HCT116 (cell line): ENCODE results near the gene CELF1. TPM values are rescaled to one million over a fixed set of nuclear protein-coding genes. Genes with fewer than 3 reads are reported as not detected.

Experiments used
- ATAC-seq: fragments of 200-7000 bp; cut with Tn5 transposase; 2 replicates; pipeline ENCODE4 v1.9.1; 2020; ENCODE audit warnings: mild to moderate bottlenecking, moderate library complexity
- BruUV-seq: library from RNA; stranded (reverse); fragments of 400-500 nt; replicated peaks from 2 replicates; lab custom pipeline; 2021; lab: Mats Ljungman, UMichigan
- CTCF ChIA-PET: fragments of 300-600 bp; sonication (Branson Sonifier 250); formaldehyde crosslinking; loops from one replicate; lab custom pipeline; 2021; ENCODE audit warnings: antibody characterized with exemption; lab: Charles Lee
- POLR2A ChIA-PET: fragments of 300-600, 350-600 bp; sonication (Branson Sonifier 250); formaldehyde crosslinking; loops from one replicate; lab custom pipeline; 2021; ENCODE audit warnings: antibody characterized with exemption; lab: Charles Lee
- RAD21 ChIA-PET, 2 experiments: fragments of 300-600 bp; sonication (Branson Sonifier 250); formaldehyde crosslinking; loops; one replicate each; lab custom pipeline; 2023; ENCODE audit warnings: low total read pairs in 2 of 2; ENCODE audit not compliant: uncharacterized antibody in 2 of 2, unreplicated experiment in 2 of 2, low non-redundant PET in 1 of 2; lab: Charles Lee
- DNase-seq: peaks from one replicate; pipeline ENCODE4 v3.0.0-alpha.2; 2010; ENCODE audit warnings: low read depth, low spot score
- H2AFZ ChIP-seq: fragments of 200-600 bp; shearing (Covaris generic), sonication (generic); 2 replicates; pipeline ENCODE4 v1.6.1; 2017; ENCODE audit warnings: low read depth, mixed run types, mixed read lengths, antibody characterized with exemption, low read length; ENCODE audit not compliant: poor library complexity, severe bottlenecking
- H3K27ac ChIP-seq: 2 replicates; pipeline ENCODE4 v1.5.1; 2012; ENCODE audit warnings: low read depth, low read length
- H3K27me3 ChIP-seq: fragments of 200-600 bp; sonication (generic); 2 replicates; pipeline ENCODE4 v1.6.1; 2016; ENCODE audit warnings: mixed run types, low read length, mixed read lengths; ENCODE audit not compliant: insufficient read depth
- H3K36me3 ChIP-seq, 2 experiments: fragments of 200-500 bp in 1 of 2; fragments of 200-600 bp in 1 of 2; sonication (Bioruptor generic) in 1 of 2; sonication (generic) in 1 of 2; 2 replicates each; pipeline versions ENCODE4 v1.5.1 to v1.6.1; 2014 to 2016; ENCODE audit warnings: low read length in 2 of 2, inconsistent platforms in 1 of 2, mixed read lengths in 1 of 2, mixed run types in 1 of 2; ENCODE audit not compliant: insufficient read depth in 2 of 2, control insufficient read depth in 1 of 2
- H3K4me1 ChIP-seq, 2 experiments: fragments of 200-600 bp in 1 of 2; sonication (generic) in 1 of 2; 2 replicates each; pipeline versions ENCODE4 v1.5.1 to v1.6.1; 2012 to 2017; ENCODE audit warnings: low read length in 2 of 2, inconsistent platforms in 1 of 2, mild to moderate bottlenecking in 1 of 2, mixed read lengths in 1 of 2, mixed run types in 1 of 2, moderate library complexity in 1 of 2; ENCODE audit not compliant: insufficient read depth in 2 of 2, control insufficient read depth in 1 of 2
- H3K4me2 ChIP-seq: fragments of 200-600 bp; sonication (generic); 2 replicates; pipeline ENCODE4 v1.6.1; 2017; ENCODE audit warnings: mixed run types, low read length, mixed read lengths
- H3K4me3 ChIP-seq, 2 experiments: fragments of 200-600 bp in 1 of 2; sonication (generic) in 1 of 2; replicated peaks in 1 of 2; 2 replicates each; pipeline ENCODE4 v1.5.1; 2011 to 2016; ENCODE audit warnings: low read length in 2 of 2, control low read depth in 1 of 2, low read depth in 1 of 2, mild to moderate bottlenecking in 1 of 2, mixed read lengths in 1 of 2, mixed run types in 1 of 2
- H3K79me2 ChIP-seq: fragments of 200-600 bp; sonication (generic); 2 replicates; pipeline ENCODE4 v1.6.1; 2017; ENCODE audit warnings: mild to moderate bottlenecking, mixed run types, low read length, moderate library complexity, mixed read lengths; ENCODE audit not compliant: insufficient read depth
- H3K9ac ChIP-seq: fragments of 200-600 bp; sonication (generic); 2 replicates; pipeline ENCODE4 v1.6.1; 2016; ENCODE audit warnings: low read length, mixed read lengths
- H3K9me2 ChIP-seq: fragments of 200-600 bp; sonication (generic), shearing (Covaris generic); 2 replicates; pipeline ENCODE4 v1.6.1; 2017; ENCODE audit warnings: mixed run types, mild to moderate bottlenecking, moderate library complexity; ENCODE audit not compliant: insufficient read depth
- H3K9me3 ChIP-seq, 2 experiments: fragments of 200-500 bp in 1 of 2; fragments of 200-600 bp in 1 of 2; sonication (Bioruptor generic) in 1 of 2; sonication (generic) in 1 of 2; 2 replicates each; pipeline ENCODE4 v1.6.1; 2014 to 2017; ENCODE audit warnings: low read length in 2 of 2, mixed read lengths in 2 of 2, inconsistent platforms in 1 of 2, low read depth in 1 of 2, mild to moderate bottlenecking in 1 of 2, mixed run types in 1 of 2, moderate library complexity in 1 of 2; ENCODE audit not compliant: control insufficient read depth in 1 of 2, insufficient read depth in 1 of 2
- H4K20me1 ChIP-seq: fragments of 200-600 bp; sonication (generic), shearing (Covaris generic); 2 replicates; pipeline ENCODE4 v1.6.1; 2017; ENCODE audit warnings: mixed run types, mild to moderate bottlenecking, moderate library complexity; ENCODE audit not compliant: insufficient read depth
- CTCF ChIP-seq, 3 experiments: fragments of 200-600 bp in 1 of 3; sonication (generic) in 1 of 3; IDR thresholded peaks in 2 of 3; conservative IDR thresholded peaks in 1 of 3; 2 replicates each; pipeline ENCODE4 v1.5.1; 2012 to 2017; ENCODE audit warnings: low read depth in 2 of 3, low read length in 2 of 3, antibody characterized with exemption in 1 of 3, borderline replicate concordance in 1 of 3, control low read depth in 1 of 3, mild to moderate bottlenecking in 1 of 3, mixed read lengths in 1 of 3, mixed run types in 1 of 3, moderate library complexity in 1 of 3; ENCODE audit not compliant: insufficient read depth in 1 of 3
- EGR1 ChIP-seq: IDR thresholded peaks from 2 replicates; pipeline ENCODE4 v1.6.1; 2012; ENCODE audit warnings: low read depth
- ELF1 ChIP-seq: IDR thresholded peaks from 2 replicates; pipeline ENCODE4 v1.6.1; 2012; ENCODE audit warnings: low read depth, borderline replicate concordance
- EZH2 ChIP-seq: fragments of 200-600 bp; sonication (generic); IDR thresholded peaks from 2 replicates; pipeline ENCODE4 v1.6.1; 2017; ENCODE audit warnings: antibody characterized with exemption, mixed run types
- FOSL1 ChIP-seq: IDR thresholded peaks from 2 replicates; pipeline ENCODE4 v1.6.1; 2012; ENCODE audit warnings: low read depth
- JUND ChIP-seq: IDR thresholded peaks from 2 replicates; pipeline ENCODE4 v1.6.1; 2012
- MAX ChIP-seq: IDR thresholded peaks from 2 replicates; pipeline ENCODE4 v1.6.1; 2012
- POLR2A ChIP-seq: IDR thresholded peaks from 2 replicates; pipeline ENCODE4 v1.7.0; 2011; ENCODE audit warnings: borderline replicate concordance; ENCODE audit not compliant: insufficient read depth, insufficient read length; ENCODE audit errors: extremely low read depth
- POLR2AphosphoS5 ChIP-seq: IDR thresholded peaks from 2 replicates; pipeline ENCODE4 v1.6.1; 2011; ENCODE audit warnings: mild to moderate bottlenecking, low read depth, low read length, moderate library complexity
- RAD21 ChIP-seq: IDR thresholded peaks from 2 replicates; pipeline ENCODE4 v1.6.1; 2012; ENCODE audit warnings: low read depth, mild to moderate bottlenecking
- REST ChIP-seq: IDR thresholded peaks from 2 replicates; pipeline ENCODE4 v1.6.1; 2012; ENCODE audit warnings: low read depth
- SIN3A ChIP-seq: IDR thresholded peaks from 2 replicates; pipeline ENCODE4 v1.6.1; 2012; ENCODE audit warnings: low read depth
- TCF7L2 ChIP-seq: IDR thresholded peaks from 2 replicates; pipeline ENCODE4 v1.7.0; 2011; ENCODE audit warnings: borderline replicate concordance, inconsistent platforms; ENCODE audit not compliant: insufficient read depth, insufficient read length; ENCODE audit errors: extremely low read depth
- ZFX ChIP-seq: fragments of 450-650 bp; IDR thresholded peaks from 2 replicates; pipeline ENCODE4 v1.6.1; 2017
- ZNF274 ChIP-seq: fragments of 200-500 bp; sonication (Bioruptor generic); IDR thresholded peaks from 2 replicates; pipeline ENCODE4 v1.6.1; 2014; ENCODE audit warnings: mild to moderate bottlenecking, low read depth, low read length, inconsistent platforms
- intact Hi-C: fragments of 100-400 bp; cut with micrococcal nuclease; formaldehyde crosslinking; loops from 2 replicates; pipeline ENCODE4 v1.10.0; 2022
- total RNA-seq: library from RNA; stranded (reverse); gene quantifications from one replicate; pipeline ENCODE4 v1.2.1, GENCODE V29; 2021; ENCODE audit not compliant: unreplicated experiment
- TF ChIP-seq, protein P1 (sequence below): IDR thresholded peaks from 2 replicates; pipeline ENCODE4 v1.6.1; 2011; ENCODE audit warnings: mild to moderate bottlenecking, low read length, moderate library complexity; ENCODE audit not compliant: insufficient replicate concordance; ENCODE audit errors: extremely low read depth
- TF ChIP-seq, protein P2 (sequence below): IDR thresholded peaks from 2 replicates; pipeline ENCODE4 v1.6.1; 2012

Gene CELF1
- total RNA-seq, 1 experiment from 2014 or later = 133 TPM

GRCh38 chr11:47560426-47560825, 7.5 kb upstream of the CELF1 start:
- Histone ChIP-seq H4K20me1 (no peaks in the 10 kb centered on the region), H2AFZ (no peak overlapping the region), H3K9me3 (no peaks in the 10 kb centered on the region), H3K4me1 (peaks cover 6 to 15% of the 10 kb centered on the region in 2 experiments), H3K9me2 (no peaks in the 10 kb centered on the region), H3K79me2 (no peaks in the 10 kb centered on the region; the same call in 1 of the 2 replicates), H3K36me3 (no peaks in the 10 kb centered on the region), H3K4me3 (no peak overlapping the region), H3K27me3 (no peaks in the 10 kb centered on the region), H3K4me2 (no peak overlapping the region), H3K9ac (no peak overlapping the region), H3K27ac (no peak overlapping the region)
- no TSS peak for BruUV-seq
- ChIA-PET POLR2A (no interaction called here), CTCF (no interaction called here), RAD21 (no interaction called here)
- TF ChIP-seq, protein P1, sequence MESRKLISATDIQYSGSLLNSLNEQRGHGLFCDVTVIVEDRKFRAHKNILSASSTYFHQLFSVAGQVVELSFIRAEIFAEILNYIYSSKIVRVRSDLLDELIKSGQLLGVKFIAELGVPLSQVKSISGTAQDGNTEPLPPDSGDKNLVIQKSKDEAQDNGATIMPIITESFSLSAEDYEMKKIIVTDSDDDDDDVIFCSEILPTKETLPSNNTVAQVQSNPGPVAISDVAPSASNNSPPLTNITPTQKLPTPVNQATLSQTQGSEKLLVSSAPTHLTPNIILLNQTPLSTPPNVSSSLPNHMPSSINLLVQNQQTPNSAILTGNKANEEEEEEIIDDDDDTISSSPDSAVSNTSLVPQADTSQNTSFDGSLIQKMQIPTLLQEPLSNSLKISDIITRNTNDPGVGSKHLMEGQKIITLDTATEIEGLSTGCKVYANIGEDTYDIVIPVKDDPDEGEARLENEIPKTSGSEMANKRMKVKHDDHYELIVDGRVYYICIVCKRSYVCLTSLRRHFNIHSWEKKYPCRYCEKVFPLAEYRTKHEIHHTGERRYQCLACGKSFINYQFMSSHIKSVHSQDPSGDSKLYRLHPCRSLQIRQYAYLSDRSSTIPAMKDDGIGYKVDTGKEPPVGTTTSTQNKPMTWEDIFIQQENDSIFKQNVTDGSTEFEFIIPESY = no peak
- TF ChIP-seq TCF7L2 (no peak), CTCF (IDR thresholded peaks at IDR 0.05 in 2 of 3, conservative IDR thresholded peaks at IDR 0.05 in 1 of 3; ENCODE audit: borderline replicate concordance in 1 of 3, insufficient read depth in 1 of 3, low read depth in 2 of 3, low read length in 2 of 3) (no peak), MAX (no peak), POLR2AphosphoS5 (no peak), POLR2A (no peak), EGR1 (no peak), JUND (no peak), ZNF274 (no peak), ELF1 (no peak), REST (no peak), FOSL1 (no peak), ZFX (no peak), RAD21 (no peak), EZH2 (no peak), SIN3A (no peak)
- TF ChIP-seq, protein P2, sequence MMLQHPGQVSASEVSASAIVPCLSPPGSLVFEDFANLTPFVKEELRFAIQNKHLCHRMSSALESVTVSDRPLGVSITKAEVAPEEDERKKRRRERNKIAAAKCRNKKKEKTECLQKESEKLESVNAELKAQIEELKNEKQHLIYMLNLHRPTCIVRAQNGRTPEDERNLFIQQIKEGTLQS = no peak
- DNase-seq (no peak), ATAC-seq (no peak)
- intact Hi-C loops = no loop called here
